Right lobe of liver (tissue), 6 donors: ENCODE results near the gene CASP7. TPM values are rescaled to one million over a fixed set of nuclear protein-coding genes. Genes with fewer than 3 reads are reported as not detected.

ENCODE experiments used
- ATAC-seq, 4 donors: fragments of 200-7000 bp; cut with Tn5 transposase; one replicate each; pipeline ENCODE4 v1.9.1; 2020; ENCODE audit warnings: mild to moderate bottlenecking in 4 of 4, moderate library complexity in 4 of 4
- DNase-seq, 3 donors: peaks; one replicate each; pipeline ENCODE4 v3.0.0-alpha.2; 2020
- H3K27ac ChIP-seq, 3 donors: fragments of 200-600 bp; one replicate each; pipeline ENCODE4 v1.8.0; 2022
- H3K27me3 ChIP-seq, 2 donors: fragments of 200-600 bp; one replicate each; pipeline ENCODE4 v1.8.0; 2022
- H3K36me3 ChIP-seq, 4 donors: fragments of 200-600 bp; sonication (generic) in 1 of 4; one replicate each; pipeline versions ENCODE4 v1.5.1 to v1.8.0; 2017 to 2022; ENCODE audit warnings: control low read depth in 1 of 4
- H3K4me1 ChIP-seq, 4 donors: fragments of 200-600 bp; sonication (generic) in 1 of 4; one replicate each; pipeline versions ENCODE4 v1.5.1 to v1.8.0; 2017 to 2022; ENCODE audit warnings: control low read depth in 1 of 4
- H3K4me3 ChIP-seq, 3 donors: fragments of 200-600 bp; one replicate each; pipeline ENCODE4 v1.8.0; 2022
- H3K9me3 ChIP-seq, 4 donors: fragments of 200-600 bp; sonication (generic) in 1 of 4; one replicate each; pipeline versions ENCODE4 v1.5.1 to v1.8.0; 2017 to 2022; ENCODE audit warnings: control low read depth in 1 of 4
- POLR2A ChIP-seq: fragments of 450-650 bp; IDR thresholded peaks from one replicate; pipeline ENCODE4 v1.6.1; 2017; ENCODE audit warnings: antibody characterized with exemption, mild to moderate bottlenecking
- WGBS: methylation state at CpG from one replicate; pipeline ENCODE4 v1.1.6; 2018; ENCODE audit warnings: low coverage, low lambda C conversion rate; ENCODE audit not compliant: insufficient coverage; ENCODE audit errors: missing lambda C conversion rate; 5-methylcytosine and 5-hydroxymethylcytosine counted together
- intact Hi-C, 2 donors: fragments of 100-400 bp; cut with DNase I; formaldehyde crosslinking; loops; one replicate each; pipeline versions ENCODE4 v1.11.2 to v1.14.1; 2022
- total RNA-seq, 6 experiments: library from RNA; depleted of rRNA in 2 of 6; stranded (reverse); fragments of >200 nt in 2 of 6; fragmentation: NEBNext Ultra II Directional in 3 of 6; extraction: Animal tissue kit (Norgen Biotek cat#: 25700) in 3 of 6; gene quantifications; one replicate each; pipeline versions ENCODE4 v1.1.0 to v1.2.4, GENCODE V29; 2016 to 2023
- TF ChIP-seq, protein P1 (sequence below), 4 donors: fragments of 200-600 bp in 3 of 4; fragments of 450-650 bp in 1 of 4; IDR thresholded peaks; one replicate each; pipeline versions ENCODE4 v1.5.1 to v1.8.0; 2016 to 2022; ENCODE audit warnings: antibody characterized with exemption in 4 of 4, mild to moderate bottlenecking in 2 of 4
- donor health status: DM: no; HTN: yes; CAD: no.
- donor health status: DM: no; HTN: no; CAD: no.
- donor health status: DM: no; HTN: no; CAD: no.
- donor health status: DM: no; HTN: yes; CAD: no.
- donor health status: DM: no; HTN: yes; CAD: no.

CASP7 gene
- total RNA-seq, 6 experiments from 2014 or later, result 9.5 to 24.7 (median 12.4) TPM

DNA sequence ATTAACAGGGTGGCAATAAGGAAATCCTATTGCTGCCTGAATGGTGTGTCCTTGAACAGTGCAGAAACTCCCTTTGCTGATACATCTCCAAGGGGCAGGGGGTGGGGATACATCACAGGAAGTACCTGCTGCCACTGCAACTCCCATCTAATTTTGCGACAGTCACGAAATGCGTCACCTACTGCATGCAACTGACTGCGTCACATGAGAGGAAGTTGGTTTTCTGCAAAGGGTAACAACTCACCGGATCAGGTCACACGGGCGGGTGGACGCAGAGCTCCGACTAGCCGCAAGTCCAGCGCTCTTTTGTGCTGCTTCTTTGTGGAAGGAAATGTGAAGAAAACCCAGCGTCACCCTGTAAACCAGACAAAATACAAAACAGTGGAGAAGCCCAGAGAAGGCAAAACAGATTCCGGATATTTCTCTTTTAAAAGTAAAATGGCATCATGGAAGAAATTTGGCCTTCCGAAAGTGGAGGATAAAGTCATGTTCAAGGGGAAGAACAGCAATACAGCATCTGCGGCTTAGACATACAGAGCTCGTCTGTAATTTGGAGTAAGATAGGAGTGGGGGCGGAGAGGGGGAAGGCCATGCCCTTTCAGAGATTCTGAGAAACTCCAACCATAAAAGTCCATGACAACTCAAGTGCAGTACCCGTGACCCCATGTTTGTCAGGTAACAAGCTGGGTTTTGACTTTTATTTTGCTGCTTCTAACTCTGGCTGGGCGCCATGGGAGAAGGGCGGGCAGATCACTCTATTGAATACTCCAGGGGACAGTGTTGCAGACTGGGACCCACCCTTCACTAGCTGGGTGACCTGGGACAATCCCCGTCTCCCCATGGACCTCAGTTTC lies 39.5 kb downstream of the CASP7 start:
- Histone ChIP-seq H3K27me3 (no peaks in the 10 kb centered on the region), H3K36me3 (peaks cover 0 to 27% (median 0%) of the 10 kb centered on the region in 4 donors), H3K4me3 (no peak overlapping the region), H3K27ac (no peak overlapping the region), H3K4me1 (no peaks in the 10 kb centered on the region), H3K9me3 (no peaks in the 10 kb centered on the region)
- no peak for TF ChIP-seq POLR2A
- TF ChIP-seq, protein P1, sequence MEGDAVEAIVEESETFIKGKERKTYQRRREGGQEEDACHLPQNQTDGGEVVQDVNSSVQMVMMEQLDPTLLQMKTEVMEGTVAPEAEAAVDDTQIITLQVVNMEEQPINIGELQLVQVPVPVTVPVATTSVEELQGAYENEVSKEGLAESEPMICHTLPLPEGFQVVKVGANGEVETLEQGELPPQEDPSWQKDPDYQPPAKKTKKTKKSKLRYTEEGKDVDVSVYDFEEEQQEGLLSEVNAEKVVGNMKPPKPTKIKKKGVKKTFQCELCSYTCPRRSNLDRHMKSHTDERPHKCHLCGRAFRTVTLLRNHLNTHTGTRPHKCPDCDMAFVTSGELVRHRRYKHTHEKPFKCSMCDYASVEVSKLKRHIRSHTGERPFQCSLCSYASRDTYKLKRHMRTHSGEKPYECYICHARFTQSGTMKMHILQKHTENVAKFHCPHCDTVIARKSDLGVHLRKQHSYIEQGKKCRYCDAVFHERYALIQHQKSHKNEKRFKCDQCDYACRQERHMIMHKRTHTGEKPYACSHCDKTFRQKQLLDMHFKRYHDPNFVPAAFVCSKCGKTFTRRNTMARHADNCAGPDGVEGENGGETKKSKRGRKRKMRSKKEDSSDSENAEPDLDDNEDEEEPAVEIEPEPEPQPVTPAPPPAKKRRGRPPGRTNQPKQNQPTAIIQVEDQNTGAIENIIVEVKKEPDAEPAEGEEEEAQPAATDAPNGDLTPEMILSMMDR (IDR thresholded peaks at IDR 0.05), result no peak
- 95% methylated on average over 19 of the region's 21 CpGs for WGBS
- ATAC-seq, result no peak
- DNase-seq, result no peak
- intact Hi-C loops, result no loop called here

DNA sequence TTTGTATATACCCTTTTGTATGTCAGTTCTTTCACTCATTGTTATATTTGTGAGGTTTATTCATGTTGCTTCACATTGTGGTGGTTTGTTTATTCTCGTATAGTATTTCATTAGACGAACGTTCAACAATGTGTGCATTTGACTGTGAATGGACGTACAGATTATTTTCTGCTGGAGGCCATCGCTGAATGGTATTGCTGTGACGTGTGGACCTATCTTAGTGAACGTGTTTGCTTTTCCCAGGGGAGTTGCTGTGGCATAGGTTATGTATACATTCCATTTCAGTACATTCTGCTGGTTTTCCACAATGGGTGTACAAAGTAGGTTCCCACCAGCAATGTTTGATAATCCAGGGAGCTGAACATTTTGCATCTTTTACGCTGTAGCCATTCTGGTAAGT lies 40.7 kb downstream of the CASP7 start:
- Histone ChIP-seq H3K4me1 (no peaks in the 10 kb centered on the region), H3K9me3 (no peaks in the 10 kb centered on the region), H3K27ac (no peak overlapping the region), H3K4me3 (no peak overlapping the region), H3K36me3 (peaks cover 0 to 37% (median 4%) of the 10 kb centered on the region in 4 donors), H3K27me3 (no peaks in the 10 kb centered on the region)
- intact Hi-C loops, result no loop called here
- DNase-seq, result no peak
- WGBS, result 95% methylated on average over 8 of the region's 8 CpGs
- TF ChIP-seq POLR2A, result no peak
- TF ChIP-seq, protein P1 (IDR thresholded peaks at IDR 0.05), result no peak
- no peak for ATAC-seq

DNA sequence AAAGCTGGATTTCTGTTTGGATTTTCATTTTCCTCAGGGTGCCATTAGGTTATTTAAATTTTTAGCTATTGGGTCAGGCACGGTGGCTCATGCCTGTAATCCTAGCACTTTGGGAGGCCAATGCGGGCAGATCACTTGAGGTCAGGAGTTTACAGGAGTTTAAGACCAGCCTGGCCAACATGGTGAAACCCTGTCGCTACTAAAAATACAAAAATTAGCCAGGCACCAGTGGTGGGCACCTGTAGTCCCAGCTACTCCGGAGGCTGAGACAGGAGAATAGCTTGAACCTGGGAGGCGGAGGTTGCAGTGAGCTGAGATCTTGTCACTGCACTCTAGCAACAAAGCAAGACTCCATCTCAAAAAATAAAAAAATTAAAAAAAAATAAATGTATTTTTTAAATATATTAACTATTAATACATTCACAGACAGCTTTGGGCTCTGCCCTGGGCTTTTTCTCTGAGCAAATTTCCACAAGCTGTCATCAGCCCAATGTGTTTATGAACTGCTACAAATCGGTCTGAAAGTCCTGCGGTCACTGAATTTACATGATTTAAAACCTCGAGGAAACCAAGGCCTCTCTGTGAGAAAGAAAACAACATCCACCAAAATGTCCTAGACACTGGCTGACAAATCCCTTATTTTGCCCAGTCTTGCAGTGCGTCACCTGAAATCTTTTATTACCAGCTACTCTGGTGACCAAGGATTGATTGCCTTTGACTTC lies 52.6 kb downstream of the CASP7 start:
- Histone ChIP-seq H3K27ac (no peak overlapping the region), H3K4me3 (no peak overlapping the region), H3K9me3 (no peaks in the 10 kb centered on the region), H3K36me3 (peaks cover 0 to 19% (median 10%) of the 10 kb centered on the region in 4 donors), H3K4me1 (no peaks in the 10 kb centered on the region), H3K27me3 (no peaks in the 10 kb centered on the region)
- 93% methylated on average over 5 of the region's 9 CpGs for WGBS
- no peak for TF ChIP-seq POLR2A
- TF ChIP-seq, protein P1 (IDR thresholded peaks at IDR 0.05), result no peak
- intact Hi-C loops, result no loop called here
- DNase-seq (no peak), ATAC-seq (no peak)

DNA sequence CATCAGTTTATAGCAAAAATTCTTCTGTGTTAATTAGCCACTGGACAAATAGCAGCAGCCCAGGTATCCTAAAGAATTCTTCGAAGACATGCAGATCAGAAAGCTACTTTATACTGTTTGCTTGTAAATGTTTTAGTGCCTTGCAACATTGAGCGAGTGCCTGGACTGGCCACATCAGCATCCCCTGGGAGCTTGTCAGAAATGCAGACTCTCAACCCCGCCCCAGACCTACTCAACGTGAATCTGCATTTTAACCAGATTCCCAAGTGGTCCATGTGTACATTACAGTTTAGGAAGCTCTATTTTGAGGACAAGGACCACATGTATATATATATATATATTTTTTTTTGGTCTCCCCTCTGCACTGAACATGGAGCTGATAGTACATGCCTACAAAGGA lies 53.3 kb downstream of the CASP7 start:
- no peaks in the 10 kb centered on the region for H3K9me3 ChIP-seq
- DNase-seq (no peak), ATAC-seq (no peak)
- intact Hi-C loops, result no loop called here
- H3K36me3 ChIP-seq, result peaks cover 0 to 19% (median 9%) of the 10 kb centered on the region in 4 donors
- H3K4me1 ChIP-seq, result no peaks in the 10 kb centered on the region
- H3K27me3 ChIP-seq, result no peaks in the 10 kb centered on the region
- H3K27ac ChIP-seq, result no peak overlapping the region
- WGBS, result 74% methylated on average over 4 of the region's 4 CpGs
- H3K4me3 ChIP-seq, result no peak overlapping the region
- TF ChIP-seq POLR2A, result no peak
- TF ChIP-seq, protein P1 (IDR thresholded peaks at IDR 0.05), result no peak
